H9 (cell line): ENCODE measurements around the gene CHD1. TPM values are rescaled to one million over a fixed set of nuclear protein-coding genes. Genes with fewer than 3 reads are reported as not detected.

Experiments
- DNase-seq: peaks from one replicate; pipeline ENCODE4 v3.0.0-alpha.2; 2017
- H2AFZ ChIP-seq: one replicate; pipeline ENCODE4 v1.6.1; 2013; ENCODE audit warnings: mild to moderate bottlenecking, low read length, control low read depth, moderate library complexity
- H2AK5ac ChIP-seq: 2 replicates; pipeline ENCODE4 v1.6.1; 2013; ENCODE audit warnings: low read length, control low read depth, mixed read lengths; ENCODE audit not compliant: insufficient read length
- H2BK120ac ChIP-seq: one replicate; pipeline ENCODE4 v1.6.1; 2013; ENCODE audit warnings: low read depth, mild to moderate bottlenecking, low read length, control low read depth, inconsistent platforms; ENCODE audit not compliant: poor library complexity, severe bottlenecking
- H2BK12ac ChIP-seq: 2 replicates; pipeline ENCODE4 v1.6.1; 2013; ENCODE audit warnings: low read length, control low read depth, mixed read lengths, low read depth; ENCODE audit not compliant: insufficient read length
- H2BK15ac ChIP-seq: 2 replicates; pipeline ENCODE4 v1.6.1; 2013; ENCODE audit warnings: low read depth, low read length, control low read depth
- H2BK20ac ChIP-seq: one replicate; pipeline ENCODE4 v1.6.1; 2013; ENCODE audit warnings: low read depth, mild to moderate bottlenecking, low read length, control low read depth, inconsistent platforms; ENCODE audit not compliant: poor library complexity, severe bottlenecking
- H2BK5ac ChIP-seq: 2 replicates; pipeline ENCODE4 v1.6.1; 2013; ENCODE audit warnings: low read length, control low read depth, mixed read lengths; ENCODE audit not compliant: insufficient read length
- H3K14ac ChIP-seq: 2 replicates; pipeline ENCODE4 v1.6.1; 2013; ENCODE audit warnings: low read length, control low read depth; ENCODE audit not compliant: insufficient read depth
- H3K18ac ChIP-seq: 2 replicates; pipeline ENCODE4 v1.6.1; 2013; ENCODE audit warnings: low read depth, mild to moderate bottlenecking, mixed read lengths, low read length, control low read depth; ENCODE audit not compliant: insufficient read length
- H3K23ac ChIP-seq: 2 replicates; pipeline ENCODE4 v1.6.1; 2013; ENCODE audit warnings: low read length, control low read depth, mixed read lengths, low read depth; ENCODE audit not compliant: insufficient read length
- H3K23me2 ChIP-seq: 2 replicates; pipeline ENCODE4 v1.6.1; 2013; ENCODE audit warnings: low read depth, mild to moderate bottlenecking, mixed read lengths, low read length, control low read depth; ENCODE audit not compliant: insufficient read length, poor library complexity, severe bottlenecking
- H3K27ac ChIP-seq: 2 replicates; pipeline ENCODE4 v1.5.1; 2013; ENCODE audit warnings: low read length, control low read depth, mixed read lengths, low read depth; ENCODE audit not compliant: insufficient read length
- H3K27me3 ChIP-seq: 2 replicates; pipeline ENCODE4 v1.6.1; 2013; ENCODE audit warnings: low read length, control low read depth, inconsistent platforms; ENCODE audit not compliant: insufficient read depth
- H3K4ac ChIP-seq: 2 replicates; pipeline ENCODE4 v1.6.1; 2013; ENCODE audit warnings: low read depth, mild to moderate bottlenecking, control low read depth, inconsistent platforms, low read length, moderate library complexity
- H3K4me1 ChIP-seq: 2 replicates; pipeline ENCODE4 v1.6.1; 2013; ENCODE audit warnings: low read length, control low read depth, inconsistent platforms; ENCODE audit not compliant: insufficient read depth
- H3K4me2 ChIP-seq: 2 replicates; pipeline ENCODE4 v1.6.1; 2013; ENCODE audit warnings: low read length, control low read depth, mixed read lengths; ENCODE audit not compliant: insufficient read length, insufficient read depth
- H3K56ac ChIP-seq: 2 replicates; pipeline ENCODE4 v1.6.1; 2013; ENCODE audit warnings: low read depth, mild to moderate bottlenecking, mixed read lengths, low read length, control low read depth; ENCODE audit not compliant: insufficient read length
- H3K79me1 ChIP-seq: 2 replicates; pipeline ENCODE4 v1.6.1; 2013; ENCODE audit warnings: low read depth, mild to moderate bottlenecking, moderate library complexity, low read length, control low read depth, inconsistent platforms; ENCODE audit not compliant: insufficient read depth, poor library complexity, severe bottlenecking
- H3K79me2 ChIP-seq: 2 replicates; pipeline ENCODE4 v1.6.1; 2013; ENCODE audit warnings: low read length, control low read depth, inconsistent platforms; ENCODE audit not compliant: insufficient read depth
- H3K9ac ChIP-seq: 2 replicates; pipeline ENCODE4 v1.6.1; 2013; ENCODE audit warnings: low read length, control low read depth, mixed read lengths; ENCODE audit not compliant: insufficient read length; ENCODE audit errors: extremely low read depth
- H3K9me3 ChIP-seq: one replicate; pipeline ENCODE4 v1.6.1; 2013; ENCODE audit warnings: low read depth, low read length, inconsistent platforms; ENCODE audit not compliant: control insufficient read depth
- H3T11ph ChIP-seq: one replicate; pipeline ENCODE4 v1.6.1; 2013; ENCODE audit warnings: mild to moderate bottlenecking, low read length, control low read depth, inconsistent platforms
- H4K20me1 ChIP-seq: one replicate; pipeline ENCODE4 v1.6.1; 2013; ENCODE audit not compliant: control insufficient read depth, insufficient read length, insufficient read depth
- H4K5ac ChIP-seq: 2 replicates; pipeline ENCODE4 v1.6.1; 2013; ENCODE audit warnings: low read depth, mild to moderate bottlenecking, mixed read lengths, low read length, control low read depth; ENCODE audit not compliant: insufficient read length
- H4K8ac ChIP-seq: replicated peaks from 2 replicates; pipeline ENCODE4 v1.6.1; 2013; ENCODE audit warnings: low read length, control low read depth, mixed read lengths, low read depth; ENCODE audit not compliant: insufficient read length
- H4K91ac ChIP-seq: 2 replicates; pipeline ENCODE4 v1.6.1; 2013; ENCODE audit warnings: low read depth, mild to moderate bottlenecking, moderate library complexity, mixed read lengths, low read length, control low read depth; ENCODE audit not compliant: insufficient read length
- H3K27ac Mint-ChIP-seq, 3 experiments: 2 replicates in 2 of 3; 3 replicates in 1 of 3; pipeline ENCODE4 v1.8.0; 2020 to 2021; ENCODE audit warnings: mixed read lengths in 3 of 3, mild to moderate bottlenecking in 1 of 3, moderate library complexity in 1 of 3
- H3K27me3 Mint-ChIP-seq: 2 replicates; pipeline ENCODE4 v1.8.0; 2021; ENCODE audit warnings: low read depth, mild to moderate bottlenecking, moderate library complexity, mixed read lengths
- H3K36me3 Mint-ChIP-seq, 3 experiments: 2 replicates in 2 of 3; 3 replicates in 1 of 3; pipeline ENCODE4 v1.8.0; 2020 to 2021; ENCODE audit warnings: low read depth in 3 of 3, mixed read lengths in 3 of 3; ENCODE audit not compliant: insufficient read depth in 1 of 3
- H3K4me1 Mint-ChIP-seq, 2 experiments: 2 replicates each; pipeline ENCODE4 v1.8.0; 2020; ENCODE audit warnings: mixed read lengths in 2 of 2
- H3K4me3 Mint-ChIP-seq, 2 experiments: 2 replicates in 1 of 2; 3 replicates in 1 of 2; pipeline ENCODE4 v1.8.0; 2020 to 2021; ENCODE audit warnings: mild to moderate bottlenecking in 2 of 2, mixed read lengths in 2 of 2, moderate library complexity in 1 of 2
- H3K9me3 Mint-ChIP-seq, 2 experiments: 2 replicates in 1 of 2; 3 replicates in 1 of 2; pipeline ENCODE4 v1.8.0; 2020; ENCODE audit warnings: mild to moderate bottlenecking in 2 of 2, mixed read lengths in 2 of 2, moderate library complexity in 1 of 2
- CTCF ChIP-seq: fragments of 200-600 bp; sonication (generic); conservative IDR thresholded peaks from 3 replicates; pipeline ENCODE4 v1.8.0; 2021; ENCODE audit warnings: antibody characterized with exemption, mild to moderate bottlenecking
- total RNA-seq: library from RNA; stranded (reverse); gene quantifications from 2 replicates; pipeline ENCODE4 v1.2.1, GENCODE V29; 2021

The CHD1 gene
- total RNA-seq, 1 experiment from 2014 or later: 62.7 TPM

GRCh38 chr5:98964621-98965020, 35.8 kb upstream of the CHD1 start:
- H4K91ac ChIP-seq: no peak overlapping the region
- no peaks in the 10 kb centered on the region for H3K79me1 ChIP-seq
- no peak overlapping the region for H3K9ac ChIP-seq
- no peak overlapping the region for H3T11ph ChIP-seq
- H3K36me3 Mint-ChIP-seq: peaks cover 3 to 23% (median 6%) of the 10 kb centered on the region in 3 experiments; a peak in 6 of 7 replicates
- H3K23ac ChIP-seq: no peak overlapping the region
- H2BK5ac ChIP-seq: no peak overlapping the region
- no peaks in the 10 kb centered on the region for H3K9me3 ChIP-seq
- H3K27ac Mint-ChIP-seq: no peak overlapping the region
- H2BK15ac ChIP-seq: no peak overlapping the region
- H2AFZ ChIP-seq: no peak overlapping the region
- H3K18ac ChIP-seq: no peak overlapping the region
- H3K4me1 ChIP-seq: peaks cover 6% of the 10 kb centered on the region; the same call in 1 of the 2 replicates
- no peak overlapping the region for H3K14ac ChIP-seq
- no peak overlapping the region for H3K27ac ChIP-seq
- no peak overlapping the region for H2BK12ac ChIP-seq
- no peak overlapping the region for H4K5ac ChIP-seq
- peaks cover 64% of the 10 kb centered on the region for H3K27me3 Mint-ChIP-seq
- no peaks in the 10 kb centered on the region for H3K23me2 ChIP-seq
- no peaks in the 10 kb centered on the region for H4K20me1 ChIP-seq
- no peak overlapping the region for H4K8ac ChIP-seq
- H2BK120ac ChIP-seq: no peak overlapping the region
- no peak overlapping the region for H2BK20ac ChIP-seq
- no peak overlapping the region for H3K4me2 ChIP-seq
- H3K79me2 ChIP-seq: no peaks in the 10 kb centered on the region
- no peak for TF ChIP-seq CTCF
- peaks cover 25 to 27% of the 10 kb centered on the region in 2 experiments for H3K4me1 Mint-ChIP-seq
- H3K56ac ChIP-seq: no peak overlapping the region
- no peak overlapping the region for H3K4me3 Mint-ChIP-seq
- H3K4ac ChIP-seq: no peak overlapping the region
- DNase-seq: no peak
- H3K27me3 ChIP-seq: no peaks in the 10 kb centered on the region
- peaks cover 12 to 19% of the 10 kb centered on the region in 2 experiments for H3K9me3 Mint-ChIP-seq
- no peak overlapping the region for H2AK5ac ChIP-seq
